Measurements from ENCODE around the gene KLLN.
"Not testable (repeated sequence)": the region's sequence is repeated elsewhere in the genome, so short reads cannot be mapped to it uniquely, and the experiment has no call there.

The KLLN gene

GRCh38 chr10:87862679-87863052 lies 667 bp downstream of the KLLN start:
- Histone ChIP-seq H3K27ac (no peak overlapping the region), H3K9ac (ENCODE audit: insufficient read length) (no peak overlapping the region), H3K36me3 (ENCODE audit: insufficient read depth, low read length) (no peaks in the 10 kb centered on the region), H3K9me3 (ENCODE audit: low read depth, low read length) (no peaks in the 10 kb centered on the region), H3K4me3 (peak overlapping the region; percentile 85)
- no peak for DNase-seq (ENCODE audit: low read depth, low spot score)
- TF ChIP-seq FOXP2 (optimal IDR thresholded peaks at IDR 0.05; ENCODE audit: control extremely low read depth, extremely low read length, insufficient read depth) = no peak
- no peak for TF ChIP-seq EZH2 (IDR thresholded peaks at IDR 0.05)
- no peak for TF ChIP-seq POLR2AphosphoS5 (IDR thresholded peaks at IDR 0.05; ENCODE audit: borderline replicate concordance, low read depth, low read length)

GRCh38 chr10:87861953-87862678 lies 1.2 kb downstream of the KLLN start:
- Histone ChIP-seq H3K27ac (no peak overlapping the region), H3K9ac (ENCODE audit: insufficient read length) (no peak overlapping the region), H3K4me3 (peak overlapping the region; percentile 85), H3K36me3 (ENCODE audit: insufficient read depth, low read length) (no peaks in the 10 kb centered on the region), H3K9me3 (ENCODE audit: low read depth, low read length) (no peaks in the 10 kb centered on the region)
- DNase-seq (ENCODE audit: low read depth, low spot score) = no peak
- TF ChIP-seq FOXP2 (optimal IDR thresholded peaks at IDR 0.05; ENCODE audit: control extremely low read depth, extremely low read length, insufficient read depth) = no peak
- TF ChIP-seq POLR2AphosphoS5 (IDR thresholded peaks at IDR 0.05; ENCODE audit: borderline replicate concordance, low read depth, low read length) = no peak
- TF ChIP-seq EZH2 (IDR thresholded peaks at IDR 0.05) = no peak

GRCh38 chr10:87861566-87861952 lies 1.8 kb downstream of the KLLN start:
- no peak for DNase-seq (ENCODE audit: low read depth, low spot score)
- H3K9me3 ChIP-seq (ENCODE audit: low read depth, low read length) = no peaks in the 10 kb centered on the region
- no peak overlapping the region for H3K9ac ChIP-seq (ENCODE audit: insufficient read length)
- no peak overlapping the region for H3K27ac ChIP-seq
- no peak for TF ChIP-seq EZH2 (IDR thresholded peaks at IDR 0.05)
- TF ChIP-seq FOXP2 (optimal IDR thresholded peaks at IDR 0.05; ENCODE audit: control extremely low read depth, extremely low read length, insufficient read depth) = no peak
- no peak for TF ChIP-seq POLR2AphosphoS5 (IDR thresholded peaks at IDR 0.05; ENCODE audit: borderline replicate concordance, low read depth, low read length)
- H3K36me3 ChIP-seq (ENCODE audit: insufficient read depth, low read length) = no peaks in the 10 kb centered on the region
- H3K4me3 ChIP-seq = no peak overlapping the region

DNA sequence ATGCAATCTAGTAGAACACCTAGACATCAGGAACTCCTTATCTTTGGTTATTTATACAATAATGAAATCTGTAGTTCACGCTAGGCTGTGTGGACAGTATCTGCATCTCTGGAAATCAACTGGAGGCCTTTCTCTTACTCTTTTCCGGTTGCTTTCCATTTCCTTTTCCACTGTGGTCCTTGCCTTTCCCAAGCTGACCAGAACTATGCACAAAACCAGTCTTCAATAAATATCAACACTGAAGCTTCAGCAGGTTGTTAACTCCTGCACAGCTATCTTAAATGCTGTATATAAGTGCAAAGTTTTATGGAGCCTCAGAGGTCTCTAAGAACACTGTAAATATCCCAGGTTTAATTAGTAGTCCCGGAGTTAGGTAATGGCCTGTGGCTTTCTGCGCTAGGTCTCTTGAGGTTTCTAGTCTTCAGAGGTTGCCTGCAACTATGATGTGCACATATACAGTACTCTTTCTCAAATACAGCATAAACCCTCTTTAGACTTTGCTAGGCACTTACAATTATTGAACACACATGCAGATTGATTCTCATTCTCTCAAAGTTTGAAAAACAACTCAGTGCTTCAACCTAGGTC lies 2.4 kb downstream of the KLLN start:
- Histone ChIP-seq H3K9ac (ENCODE audit: insufficient read length) (no peak overlapping the region), H3K36me3 (ENCODE audit: insufficient read depth, low read length) (no peaks in the 10 kb centered on the region), H3K27ac (no peak overlapping the region), H3K4me3 (no peak overlapping the region), H3K9me3 (ENCODE audit: low read depth, low read length) (no peaks in the 10 kb centered on the region)
- no peak for DNase-seq (ENCODE audit: low read depth, low spot score)
- no peak for TF ChIP-seq POLR2AphosphoS5 (IDR thresholded peaks at IDR 0.05; ENCODE audit: borderline replicate concordance, low read depth, low read length)
- no peak for TF ChIP-seq EZH2 (IDR thresholded peaks at IDR 0.05)
- TF ChIP-seq FOXP2 (optimal IDR thresholded peaks at IDR 0.05; ENCODE audit: control extremely low read depth, extremely low read length, insufficient read depth) = no peak

- DNase-seq (ENCODE audit: low read depth, low spot score) = no peak
Measured at GRCh38 chr10:87860156-87860795, 3.1 kb downstream of the KLLN start.

GRCh38 chr10:87855665-87856064 lies 7.7 kb downstream of the KLLN start:
- not testable (repeated sequence) for H3K27ac ChIP-seq; H3K9me3 ChIP-seq (ENCODE audit: low read depth, low read length); H3K36me3 ChIP-seq (ENCODE audit: insufficient read depth, low read length); DNase-seq (ENCODE audit: low read depth, low spot score); H3K9ac ChIP-seq (ENCODE audit: insufficient read length); H3K4me3 ChIP-seq

More at GRCh38 chr10:87860156-87860795, 3.1 kb downstream of the KLLN start:
- no peak overlapping the region for H3K4me3 ChIP-seq
- TF ChIP-seq FOXP2 (optimal IDR thresholded peaks at IDR 0.05; ENCODE audit: control extremely low read depth, extremely low read length, insufficient read depth) (no peak), EZH2 (IDR thresholded peaks at IDR 0.05) (no peak), POLR2AphosphoS5 (IDR thresholded peaks at IDR 0.05; ENCODE audit: borderline replicate concordance, low read depth, low read length) (no peak)
- no peak overlapping the region for H3K9ac ChIP-seq (ENCODE audit: insufficient read length)
- H3K36me3 ChIP-seq (ENCODE audit: insufficient read depth, low read length) = no peaks in the 10 kb centered on the region
- no peak overlapping the region for H3K27ac ChIP-seq
- no peaks in the 10 kb centered on the region for H3K9me3 ChIP-seq (ENCODE audit: low read depth, low read length)

GRCh38 chr10:87855247-87855646 lies 8.1 kb downstream of the KLLN start:
- H3K36me3 ChIP-seq (ENCODE audit: insufficient read depth, low read length); H3K4me3 ChIP-seq; H3K9me3 ChIP-seq (ENCODE audit: low read depth, low read length); DNase-seq (ENCODE audit: low read depth, low spot score); H3K9ac ChIP-seq (ENCODE audit: insufficient read length); H3K27ac ChIP-seq: not testable (repeated sequence)

- Histone ChIP-seq H3K9ac (ENCODE audit: insufficient read length) (no peak overlapping the region), H3K27ac (no peak overlapping the region), H3K4me3 (no peak overlapping the region), H3K36me3 (ENCODE audit: insufficient read depth, low read length) (no peaks in the 10 kb centered on the region), H3K9me3 (ENCODE audit: low read depth, low read length) (no peaks in the 10 kb centered on the region)
- no peak for TF ChIP-seq POLR2AphosphoS5 (IDR thresholded peaks at IDR 0.05; ENCODE audit: borderline replicate concordance, low read depth, low read length)
- TF ChIP-seq FOXP2 (optimal IDR thresholded peaks at IDR 0.05; ENCODE audit: control extremely low read depth, extremely low read length, insufficient read depth) = no peak
- no peak for TF ChIP-seq EZH2 (IDR thresholded peaks at IDR 0.05)
- DNase-seq (ENCODE audit: low read depth, low spot score) = no peak
Measured at GRCh38 chr10:87852089-87852488, 11.2 kb downstream of the KLLN start.
